Embryonic facial prominence (tissue), 1 donor: ENCODE measurements around the gene COG5.

Experiments used
- DNase-seq: peaks from one replicate; pipeline ENCODE4 v3.0.0-alpha.2; 2016; ENCODE audit errors: extremely low spot score

Gene COG5

DNA sequence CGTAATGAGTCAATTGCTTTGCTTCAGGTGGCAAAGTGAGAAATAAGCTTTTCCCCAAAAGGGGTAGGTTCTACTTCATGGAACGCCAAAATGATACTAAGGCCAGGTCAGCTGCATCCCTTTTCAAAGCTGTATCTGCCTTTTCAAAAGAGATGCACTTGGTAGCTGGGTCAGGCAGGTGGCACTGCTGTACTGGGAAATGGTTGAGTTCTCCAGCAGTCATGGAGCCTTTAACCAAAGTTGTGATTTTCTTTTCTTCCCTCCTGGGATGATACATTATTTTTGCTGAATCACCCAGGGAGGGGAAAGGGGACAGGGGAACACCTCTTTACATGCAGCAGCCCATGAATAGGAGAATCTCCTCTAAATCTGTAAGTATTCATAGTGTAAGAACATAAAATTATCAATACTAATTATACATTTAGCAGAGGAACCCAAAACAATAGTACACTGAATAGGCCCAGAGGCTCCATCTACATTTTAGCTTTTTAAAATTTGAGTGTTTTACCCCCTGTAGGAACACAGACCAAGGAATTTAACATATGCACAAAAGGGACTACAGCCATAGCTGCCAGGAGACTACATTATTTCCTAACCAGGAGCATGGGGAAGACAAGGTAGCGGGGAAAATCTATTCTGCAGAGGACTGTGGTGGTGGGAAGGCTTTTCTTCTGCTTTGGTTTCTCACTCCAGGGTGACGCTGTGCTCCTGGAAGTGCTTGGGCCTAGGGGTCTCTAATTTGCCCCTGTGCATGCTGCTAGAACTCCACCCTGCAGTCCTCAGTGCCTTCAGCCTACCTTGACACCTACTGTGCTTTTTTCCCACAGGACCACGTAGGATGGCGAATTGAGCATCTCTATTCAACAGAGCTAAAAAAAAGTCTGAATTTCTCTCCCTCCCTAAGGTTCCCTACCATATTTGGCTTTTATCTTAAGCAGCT is 100.3 kb downstream of the COG5 start:
- DNase-seq = no peak

DNA sequence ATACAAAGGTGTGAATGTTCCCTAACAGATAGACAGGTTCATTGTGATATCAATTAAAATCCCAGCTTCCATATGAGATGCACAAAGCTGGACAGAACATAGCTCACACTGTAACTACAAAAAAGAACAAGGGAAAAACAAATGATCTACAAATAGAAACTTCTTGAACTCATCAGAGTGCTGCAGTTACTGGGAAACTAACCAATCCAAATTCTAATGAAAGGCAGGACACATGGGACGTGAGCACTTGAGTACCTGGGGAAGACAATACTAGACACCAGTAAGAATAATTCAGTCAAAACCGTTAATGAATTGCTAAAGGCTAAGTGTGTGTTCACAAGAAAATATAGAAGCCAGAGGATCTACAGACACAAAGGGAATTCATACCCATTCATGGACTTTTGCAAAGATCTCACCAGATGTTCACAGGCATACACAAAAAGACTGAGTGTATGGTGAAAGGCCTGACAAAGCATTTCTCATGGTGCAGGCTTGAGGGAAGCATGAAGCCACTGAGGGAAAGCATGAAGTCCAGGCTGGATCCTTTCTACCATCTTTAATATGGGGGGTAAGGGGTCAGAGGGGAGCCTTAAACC is 101.7 kb downstream of the COG5 start:
- DNase-seq = no peak

DNA sequence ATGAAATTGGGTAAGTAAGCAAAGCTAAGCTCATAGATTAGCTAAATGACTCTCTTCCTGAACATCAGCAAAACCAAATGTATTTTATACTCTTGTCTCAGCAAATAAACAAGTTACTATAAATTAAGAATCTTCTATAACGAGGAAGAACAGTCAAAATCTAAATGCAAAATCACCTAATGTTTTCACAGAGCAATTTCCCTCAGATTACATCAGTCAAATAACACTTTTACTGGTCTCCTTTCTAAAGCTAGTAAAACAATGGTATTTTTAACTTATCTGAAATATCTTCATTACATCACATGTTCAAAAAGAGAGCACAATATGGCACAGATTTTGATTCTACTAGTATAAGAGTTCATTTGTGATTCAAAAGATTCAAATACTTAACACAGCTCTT is 110.3 kb downstream of the COG5 start:
- no peak for DNase-seq

DNA sequence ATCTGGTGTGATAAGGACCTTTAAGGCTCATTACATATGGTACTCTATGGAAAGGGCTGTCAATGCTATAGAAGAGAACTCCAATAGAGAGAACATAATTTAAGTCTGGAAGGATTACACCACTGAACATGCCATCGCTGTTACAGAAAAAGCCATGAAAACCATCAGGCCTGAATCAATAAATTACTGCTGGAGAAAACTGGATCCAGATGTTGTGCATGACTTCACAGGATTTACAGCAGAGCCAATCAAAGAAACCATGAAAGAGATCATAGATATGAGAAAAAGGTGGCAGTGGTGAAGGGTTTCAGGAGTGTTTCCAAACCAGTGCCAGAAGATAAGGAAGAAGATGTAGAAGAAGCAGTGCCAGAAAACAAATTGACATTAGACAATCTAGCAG is 112.8 kb downstream of the COG5 start:
- DNase-seq = no peak

DNA sequence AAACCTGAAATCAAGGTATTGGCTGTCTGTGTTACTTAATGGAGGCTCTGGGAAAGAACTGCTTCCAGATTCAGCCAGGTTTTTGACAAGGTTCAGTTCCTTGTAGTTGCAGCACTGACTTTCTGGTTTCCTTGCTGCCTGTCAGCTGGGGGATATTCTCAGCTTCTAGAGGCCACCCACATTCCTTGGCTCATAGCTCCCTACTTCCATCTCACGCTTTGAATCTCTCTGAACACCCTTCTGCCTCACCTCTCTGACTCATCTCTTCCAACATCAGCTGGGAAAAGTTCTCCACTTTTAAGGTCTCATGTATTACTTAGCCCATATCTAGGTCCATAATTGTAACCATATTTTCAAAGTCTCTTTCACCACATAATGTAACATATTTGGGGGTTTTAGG is 116.7 kb downstream of the COG5 start:
- no peak for DNase-seq

DNA sequence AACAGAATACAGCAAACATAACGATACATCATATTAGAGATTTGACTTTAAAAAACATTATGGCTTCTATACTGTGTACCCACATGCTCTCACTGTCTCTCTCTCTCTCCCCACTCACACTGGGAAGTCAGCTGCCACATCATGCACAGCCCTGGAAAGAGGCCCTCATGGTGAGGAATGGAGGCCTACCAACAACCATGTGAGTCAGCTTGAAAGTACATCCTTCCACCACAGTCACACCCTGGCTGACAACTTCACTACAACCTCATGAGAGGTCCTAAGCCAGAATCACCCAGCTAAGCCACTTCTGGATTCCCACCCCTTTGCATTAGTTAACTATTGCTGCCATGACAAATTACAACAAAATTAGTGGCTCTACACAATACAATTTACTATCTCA is 117.2 kb downstream of the COG5 start:
- DNase-seq = no peak

DNA sequence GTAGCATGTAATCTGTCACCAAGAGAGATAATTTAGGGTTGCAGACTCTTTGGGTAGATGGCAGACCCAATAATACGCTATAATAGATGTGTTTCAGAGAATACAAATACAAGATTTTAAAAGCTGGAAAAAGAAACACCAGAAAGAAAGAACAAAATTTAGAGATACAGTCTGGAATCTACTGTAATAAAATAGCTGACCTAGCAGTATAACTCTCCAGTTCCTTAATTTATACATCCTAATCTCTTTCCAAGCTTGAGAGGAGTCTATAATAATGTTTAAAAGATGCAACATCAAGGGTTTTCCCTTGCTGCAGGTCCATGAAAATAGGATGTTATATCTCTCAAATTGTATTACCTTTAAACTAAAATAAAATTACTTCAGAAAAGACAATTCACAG is 121.0 kb downstream of the COG5 start:
- no peak for DNase-seq

DNA sequence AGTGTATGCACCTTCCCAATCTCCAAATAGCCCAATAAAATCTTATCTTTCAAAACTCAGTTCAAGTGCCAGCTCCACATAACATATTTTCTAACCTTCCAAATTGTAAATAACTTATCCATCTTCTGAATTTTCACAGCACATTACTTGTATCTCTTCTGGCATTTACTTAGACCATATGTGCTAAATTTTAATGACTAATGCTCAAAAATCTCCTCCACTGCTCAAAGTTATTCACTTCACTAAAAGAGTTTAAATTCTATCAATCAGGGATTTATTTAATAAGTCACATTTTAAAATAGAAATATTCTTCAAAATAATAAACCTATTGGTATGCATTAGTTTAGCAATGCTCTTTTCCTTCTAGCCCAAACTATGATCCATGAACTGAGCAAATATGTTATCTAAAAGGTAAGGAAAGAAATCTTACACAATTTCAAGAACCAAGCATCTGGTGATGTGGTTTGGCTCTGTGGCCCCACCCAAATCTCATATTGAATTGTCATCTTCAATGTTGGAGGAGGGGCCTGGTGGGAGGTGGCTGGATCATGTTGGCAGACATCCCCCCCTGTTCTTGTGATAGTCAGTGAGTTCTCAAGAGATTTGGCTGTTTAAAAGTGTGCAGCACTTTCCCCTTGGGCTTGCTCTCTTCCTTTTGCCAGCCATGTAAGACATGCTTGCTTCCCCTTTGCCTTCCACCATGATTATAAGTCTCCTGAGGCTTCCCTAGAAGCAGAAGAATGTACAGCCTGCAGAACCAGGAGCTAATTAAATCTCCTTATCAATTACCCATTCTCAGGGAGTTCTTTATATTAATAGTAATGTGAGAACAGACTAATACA is 121.9 kb downstream of the COG5 start:
- no peak for DNase-seq

DNA sequence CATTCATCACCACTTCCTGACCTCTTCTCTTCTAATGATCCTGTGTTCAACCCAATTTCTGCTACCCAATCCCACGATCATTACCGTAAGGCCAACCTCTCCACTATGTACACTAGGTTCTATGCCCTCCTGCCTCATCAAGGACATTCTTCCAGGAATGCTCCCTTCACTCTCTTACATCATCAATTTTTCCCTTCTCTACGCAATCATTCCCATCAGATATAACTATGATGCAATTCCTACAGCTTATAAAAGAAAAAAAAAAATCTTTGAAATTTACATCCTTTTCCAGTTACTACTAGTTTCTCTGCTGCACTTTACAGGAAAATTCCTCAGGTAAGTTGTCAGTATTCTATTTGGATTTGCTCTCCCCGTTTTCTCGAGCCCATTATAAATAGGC is 124.7 kb downstream of the COG5 start:
- no peak for DNase-seq

DNA sequence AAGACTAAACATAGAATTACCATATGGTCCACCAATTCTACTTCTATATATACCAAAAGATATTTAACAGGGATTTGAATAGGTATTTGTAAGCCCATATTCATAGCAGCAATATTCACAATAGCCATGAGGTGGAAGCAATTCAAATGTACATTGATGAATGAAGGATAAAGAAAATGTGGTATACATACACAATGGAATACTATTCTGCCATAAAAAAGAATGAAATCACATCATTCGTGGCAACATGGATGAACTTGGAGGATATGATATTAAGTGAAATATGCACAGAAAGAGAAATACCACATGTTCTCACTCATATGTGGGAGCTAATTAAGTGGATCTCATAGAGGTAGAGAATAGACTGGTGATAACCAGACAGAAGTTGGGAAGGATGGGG is 128.0 kb downstream of the COG5 start:
- DNase-seq = no peak

DNA sequence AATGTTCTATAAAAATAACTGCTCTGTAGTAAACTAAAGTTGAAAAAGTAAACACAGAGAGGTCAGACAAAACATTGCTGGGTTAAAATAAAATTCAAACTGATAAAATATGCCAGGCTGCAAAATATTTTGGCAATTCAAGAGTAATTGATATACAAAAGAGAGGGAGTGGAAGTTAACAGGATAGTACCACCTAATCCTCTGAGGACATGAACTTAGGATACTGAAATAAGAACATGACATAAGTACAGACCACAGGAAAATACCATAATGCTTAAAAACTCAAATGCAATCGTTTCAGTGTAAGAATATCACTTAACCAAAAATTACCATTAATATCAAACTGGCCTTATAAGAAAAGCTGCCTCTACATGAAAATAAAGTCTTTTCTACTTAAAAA is 131.5 kb downstream of the COG5 start:
- no peak for DNase-seq

DNA sequence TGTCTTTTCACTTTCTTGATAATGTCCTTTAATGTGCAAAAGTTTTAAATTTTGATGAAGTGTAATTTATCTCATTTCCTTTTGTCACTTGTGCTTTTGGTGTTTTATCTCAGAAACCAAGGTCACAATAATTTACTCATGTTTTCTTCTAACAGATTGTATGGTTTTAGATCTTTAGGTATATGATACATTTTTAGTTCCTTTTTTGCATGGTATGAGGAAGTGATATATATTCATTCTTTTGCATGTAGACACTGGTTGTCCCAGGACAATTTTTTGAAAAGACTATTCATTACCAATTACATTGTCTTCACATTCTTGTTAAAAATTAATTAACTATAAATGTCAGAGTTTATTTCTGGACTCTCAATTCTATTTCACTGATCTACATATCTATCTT is 133.7 kb downstream of the COG5 start:
- DNase-seq = no peak

DNA sequence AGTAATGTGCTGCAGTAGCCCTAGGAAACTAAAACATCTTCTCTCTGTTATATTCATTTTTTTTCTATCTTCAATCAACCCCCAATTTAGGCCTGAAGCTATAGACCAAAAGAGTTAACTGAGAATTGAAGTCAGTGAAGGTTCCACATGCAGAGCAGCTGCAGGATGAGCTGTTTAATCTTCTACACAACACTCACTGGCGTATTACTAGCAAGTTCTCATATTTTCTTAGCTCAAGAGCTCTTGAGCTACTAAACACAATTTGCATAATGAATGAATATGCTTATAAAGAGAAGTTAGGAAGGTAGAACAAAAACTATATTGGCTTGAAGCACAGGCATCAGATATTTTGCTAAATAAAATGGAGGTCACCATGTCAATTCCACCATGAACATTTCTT is 135.1 kb downstream of the COG5 start:
- no peak for DNase-seq

DNA sequence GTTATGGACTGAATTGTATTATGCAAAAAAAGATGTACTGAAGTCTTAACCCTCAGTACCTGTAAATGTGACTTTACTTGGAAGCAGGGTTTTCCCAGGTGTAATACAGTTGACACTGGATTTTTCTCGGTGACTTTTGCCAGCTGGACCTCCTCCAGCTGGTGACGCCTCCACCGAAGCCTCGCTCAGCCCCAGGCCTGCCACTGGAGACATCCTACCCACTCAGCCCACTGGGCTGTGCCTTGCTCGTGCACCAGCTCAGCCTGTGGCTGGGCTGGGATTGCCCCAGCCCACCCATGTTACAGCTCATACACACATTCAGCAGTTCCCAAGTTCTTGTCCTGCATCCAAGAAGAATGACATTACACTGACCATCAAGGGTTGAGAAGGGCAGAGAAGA is 136.3 kb downstream of the COG5 start:
- DNase-seq = no peak

DNA sequence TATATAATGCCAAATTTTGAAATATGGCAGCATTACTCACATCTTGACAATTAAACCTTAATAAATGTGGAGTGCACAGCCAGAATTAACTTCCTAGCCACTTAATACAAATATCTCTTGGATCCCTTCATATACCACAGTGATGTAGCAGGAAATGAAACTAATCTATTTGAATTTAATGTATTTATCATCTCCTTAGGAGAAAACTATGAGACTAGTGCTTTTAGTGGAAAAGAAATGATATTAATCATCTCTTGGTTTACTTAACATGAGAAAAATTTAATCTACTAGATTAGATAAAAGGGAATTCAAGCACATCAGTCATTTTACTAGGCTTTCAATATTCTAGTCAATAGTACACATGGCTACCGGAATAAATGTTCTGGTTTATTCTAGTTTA is 149.5 kb downstream of the COG5 start:
- DNase-seq = no peak

DNA sequence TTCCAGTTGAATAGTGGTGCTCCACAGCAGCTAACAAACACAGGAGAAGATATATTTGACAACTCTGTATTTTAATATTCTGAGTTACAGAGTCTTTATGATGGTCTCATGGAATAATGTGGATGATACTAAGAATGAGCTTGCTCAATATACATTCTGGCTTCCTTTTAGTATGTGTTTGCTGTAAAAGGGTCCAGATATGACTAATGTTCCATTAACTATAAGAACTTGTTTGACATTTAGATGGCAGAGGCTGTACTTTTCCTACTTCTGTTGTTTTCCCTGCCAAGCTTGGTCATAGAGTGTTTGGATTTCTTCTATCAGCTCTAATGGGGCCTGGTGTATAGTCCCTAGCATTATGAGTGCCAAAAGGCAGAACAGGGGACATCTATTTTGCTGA is 155.4 kb downstream of the COG5 start:
- no peak for DNase-seq

DNA sequence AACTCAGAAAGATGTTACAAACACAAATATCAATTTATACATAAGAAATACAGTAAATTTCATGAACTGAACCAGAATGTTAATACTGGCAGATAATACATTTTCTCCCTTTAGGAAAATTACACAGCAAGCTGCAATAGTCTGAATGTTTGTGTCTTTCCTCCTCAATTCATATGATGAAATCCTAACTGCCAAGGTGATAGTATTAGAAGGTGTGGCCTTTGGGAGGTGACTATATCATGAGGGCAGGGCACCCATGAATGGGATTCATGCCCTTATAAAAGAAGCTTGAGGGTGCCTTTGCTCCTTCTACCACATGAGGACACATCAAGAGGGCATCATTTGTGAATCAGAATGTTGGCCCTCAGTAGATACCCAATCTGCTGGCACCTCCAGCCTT is 158.2 kb downstream of the COG5 start:
- DNase-seq = no peak

DNA sequence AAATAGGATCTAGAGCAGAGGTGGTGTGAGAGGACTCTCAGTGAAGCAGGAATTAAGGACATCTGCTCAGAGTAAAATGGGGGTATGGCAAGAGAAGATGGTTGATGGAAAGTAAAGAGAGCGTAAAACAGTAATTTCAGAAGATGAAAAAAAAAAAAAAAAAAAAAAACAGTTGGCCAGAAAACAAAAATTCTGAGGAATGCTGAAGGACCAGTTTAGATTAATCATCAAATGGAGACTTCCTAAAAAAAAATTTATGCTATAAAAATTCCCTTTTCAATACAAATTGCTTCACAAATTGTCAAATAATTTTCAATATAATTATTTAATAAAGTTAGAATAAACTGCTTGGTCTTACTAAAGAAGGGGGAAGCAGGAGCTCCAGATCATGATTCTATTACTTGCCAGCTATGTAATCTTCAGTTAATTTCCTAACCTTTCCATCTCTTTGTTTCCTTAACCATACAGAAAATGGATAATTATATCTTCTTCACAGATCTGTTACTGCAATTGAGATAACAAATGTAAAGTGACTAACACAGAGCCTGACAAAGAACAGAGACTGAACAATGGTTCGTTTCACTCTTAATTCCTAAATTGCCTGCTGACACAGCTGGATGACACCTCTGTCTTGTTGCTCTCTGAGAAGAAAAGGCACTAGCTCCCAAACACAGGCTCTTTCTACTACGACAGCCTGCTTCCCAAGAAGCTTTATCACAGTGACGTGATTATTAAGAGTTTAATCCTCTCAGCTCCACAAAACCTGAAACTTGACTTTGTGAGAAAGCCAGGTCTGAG is 158.8 kb downstream of the COG5 start:
- no peak for DNase-seq

DNA sequence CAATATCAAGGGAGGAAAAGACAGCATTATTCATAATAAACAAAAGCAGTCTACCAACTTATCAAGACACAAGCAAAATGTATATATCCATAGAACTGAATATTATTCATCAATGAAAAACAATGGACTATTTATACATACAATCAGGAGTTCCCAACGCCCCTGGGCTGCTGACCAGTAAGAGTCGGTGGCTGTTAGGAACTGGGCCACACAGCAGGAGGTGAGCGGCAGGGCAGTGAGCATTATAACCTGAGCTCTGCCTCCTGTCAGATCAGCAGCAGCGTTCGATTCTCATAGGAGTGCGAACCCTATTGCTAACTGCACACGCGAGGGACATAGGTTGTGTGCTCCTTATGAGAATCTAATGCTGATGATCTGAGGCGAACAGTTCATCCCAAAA is 165.6 kb downstream of the COG5 start:
- DNase-seq = no peak

DNA sequence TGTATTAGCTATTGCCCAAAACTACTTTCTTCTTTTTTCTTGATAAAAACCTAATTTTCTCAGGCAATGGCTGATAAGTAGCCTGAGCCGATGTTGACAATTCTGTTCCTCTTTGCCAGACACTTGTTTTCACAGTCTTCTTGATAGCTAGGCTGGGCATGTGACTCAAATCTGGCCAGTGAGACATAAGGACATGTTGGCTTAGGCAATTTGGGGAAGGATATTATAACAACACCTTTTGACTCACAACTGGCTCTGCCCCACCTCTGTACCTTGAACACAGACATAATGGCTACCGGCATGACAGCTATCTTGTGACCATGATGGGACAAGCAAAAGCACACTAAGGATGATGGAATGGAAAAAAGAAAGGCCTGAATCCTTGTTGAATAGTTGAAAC is 166.7 kb downstream of the COG5 start:
- no peak for DNase-seq

DNA sequence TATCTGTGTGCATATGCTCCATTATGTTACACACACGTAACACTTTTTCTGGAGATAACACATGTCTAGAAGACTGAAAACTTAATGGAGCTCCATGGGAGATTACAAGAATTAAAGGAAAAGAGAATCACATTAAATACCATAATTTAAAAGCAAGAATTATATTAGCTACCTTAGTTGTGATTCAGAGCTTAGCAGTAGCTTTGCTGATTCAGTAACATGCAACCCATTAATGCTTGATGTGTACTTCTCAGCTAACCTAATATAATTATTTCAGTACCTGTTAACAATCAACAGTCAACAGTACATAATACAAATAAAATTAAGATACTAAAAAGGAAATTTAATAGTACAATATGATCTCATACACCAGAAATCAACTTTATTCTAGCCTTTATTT is 167.6 kb downstream of the COG5 start:
- DNase-seq = no peak

DNA sequence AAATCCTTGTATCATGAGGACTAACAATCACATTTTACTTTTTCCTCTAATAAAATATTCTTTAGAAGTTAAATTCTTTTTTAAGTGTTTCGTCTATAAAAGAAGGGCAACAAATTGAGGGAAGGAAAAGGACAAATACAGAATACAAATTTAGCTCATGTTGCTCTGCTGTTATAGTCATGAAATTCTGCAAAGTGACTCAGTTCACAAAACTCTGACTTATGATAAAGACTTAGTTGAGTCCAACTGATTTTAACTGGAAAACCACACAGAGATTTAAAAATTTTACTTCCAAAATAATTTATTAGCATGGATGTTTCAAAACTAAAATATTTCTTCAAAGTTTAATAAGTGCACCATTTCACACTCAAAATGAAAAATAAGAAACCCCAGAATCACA is 168.9 kb downstream of the COG5 start:
- DNase-seq = no peak
